Liver (tissue), 3 donors: ENCODE measurements around the gene ANKDD1B.

ENCODE experiments used
- ATF3 ChIP-seq: IDR thresholded peaks from 2 replicates; pipeline ENCODE4 v1.6.1; 2016; ENCODE audit warnings: antibody characterized with exemption
- CTCF ChIP-seq: fragments of 150-350 bp; IDR thresholded peaks from 2 replicates; pipeline ENCODE4 v1.5.1; 2017; ENCODE audit warnings: improper control_type of control experiment, low read depth, low read length; ENCODE audit not compliant: missing input control
- EGR1 ChIP-seq, 2 donors: IDR thresholded peaks; 2 replicates each; pipeline ENCODE4 v1.6.1; 2016 to 2018; ENCODE audit warnings: antibody characterized with exemption in 2 of 2, low read depth in 2 of 2
- HNF4G ChIP-seq: IDR thresholded peaks from 2 replicates; pipeline ENCODE4 v1.6.1; 2016; ENCODE audit warnings: antibody characterized with exemption
- JUND ChIP-seq, 2 donors: IDR thresholded peaks; 2 replicates each; pipeline ENCODE4 v1.6.1; 2016; ENCODE audit warnings: antibody characterized with exemption in 2 of 2
- MAX ChIP-seq: IDR thresholded peaks from 2 replicates; pipeline ENCODE4 v1.6.1; 2016; ENCODE audit warnings: antibody characterized with exemption
- RAD21 ChIP-seq, 2 donors: IDR thresholded peaks; 2 replicates each; pipeline ENCODE4 v1.6.1; 2016; ENCODE audit warnings: antibody characterized with exemption in 2 of 2, mild to moderate bottlenecking in 2 of 2
- RXRA ChIP-seq, 2 donors: IDR thresholded peaks; 2 replicates each; pipeline ENCODE4 v1.6.1; 2017 to 2018; ENCODE audit warnings: antibody characterized with exemption in 2 of 2, mild to moderate bottlenecking in 1 of 2
- TAF1 ChIP-seq: conservative IDR thresholded peaks from 2 replicates; pipeline ENCODE4 v1.6.1; 2016; ENCODE audit warnings: antibody characterized with exemption, mild to moderate bottlenecking
- YY1 ChIP-seq: IDR thresholded peaks from 2 replicates; pipeline ENCODE4 v1.6.1; 2016; ENCODE audit warnings: antibody characterized with exemption, mild to moderate bottlenecking
- ZBTB33 ChIP-seq: IDR thresholded peaks from 2 replicates; pipeline ENCODE4 v1.6.1; 2016; ENCODE audit warnings: antibody characterized with exemption
- donor health status: healthy.
- donor health status: healthy.

GRCh38 chr5:75675783-75676182 is 64.5 kb downstream of the ANKDD1B start:
- TF ChIP-seq CTCF = no peak
- TF ChIP-seq YY1 = no peak
- no peak for TF ChIP-seq TAF1
- no peak for TF ChIP-seq RXRA (IDR thresholded peaks at IDR 0.05)
- no peak for TF ChIP-seq JUND (IDR thresholded peaks at IDR 0.05)
- TF ChIP-seq MAX = no peak
- no peak for TF ChIP-seq HNF4G
- no peak for TF ChIP-seq RAD21 (IDR thresholded peaks at IDR 0.05)
- TF ChIP-seq EGR1 (IDR thresholded peaks at IDR 0.05; ENCODE audit: low read depth in 2 of 2) = no peak
- no peak for TF ChIP-seq ATF3
- no peak for TF ChIP-seq ZBTB33
